Breast epithelium (tissue), 4 donors: ENCODE results near the gene CHRD. TPM values are rescaled to one million over a fixed set of nuclear protein-coding genes. Genes with fewer than 3 reads are reported as not detected.

Experiments
- DNase-seq, 2 donors: peaks; one replicate each; pipeline ENCODE4 v3.0.0-alpha.2; 2019; ENCODE audit warnings: low spot score in 2 of 2
- H3K27ac ChIP-seq, 2 donors: fragments of 200-600 bp; sonication (generic) in 1 of 2; one replicate each; pipeline ENCODE4 v1.5.1; 2016 to 2019; ENCODE audit warnings: mild to moderate bottlenecking in 1 of 2
- H3K27me3 ChIP-seq, 2 donors: fragments of 200-600 bp; sonication (generic) in 1 of 2; one replicate each; pipeline versions ENCODE4 v1.5.1 to v1.6.0; 2017 to 2019; ENCODE audit warnings: control low read depth in 1 of 2, mild to moderate bottlenecking in 1 of 2
- H3K36me3 ChIP-seq: fragments of 200-600 bp; one replicate; pipeline ENCODE4 v1.5.1; 2019
- H3K4me1 ChIP-seq, 2 donors: fragments of 200-600 bp; sonication (generic); one replicate each; pipeline ENCODE4 v1.5.1; 2016 to 2019; ENCODE audit warnings: control low read depth in 1 of 2
- H3K4me3 ChIP-seq, 3 donors: fragments of 200-600 bp; sonication (generic); 1 replicate in 2 of 3; 2 replicates in 1 of 3; pipeline ENCODE4 v1.5.1; 2016 to 2019; ENCODE audit warnings: mild to moderate bottlenecking in 3 of 3, moderate library complexity in 2 of 3
- H3K9me3 ChIP-seq, 2 donors: fragments of 200-600 bp; sonication (generic) in 1 of 2; one replicate each; pipeline ENCODE4 v1.5.1; 2016 to 2019; ENCODE audit warnings: control low read depth in 1 of 2
- POLR2A ChIP-seq: fragments of 450-650 bp; IDR thresholded peaks from one replicate; pipeline ENCODE4 v1.6.1; 2016; ENCODE audit warnings: antibody characterized with exemption, mild to moderate bottlenecking, moderate library complexity
- POLR2AphosphoS5 ChIP-seq, 3 donors: sonication (generic); formaldehyde crosslinking; IDR thresholded peaks; one replicate each; pipeline ENCODE4 v1.6.1; 2017; ENCODE audit warnings: antibody characterized with exemption in 3 of 3
- intact Hi-C: fragments of 100-400 bp; cut with DNase I; formaldehyde crosslinking; loops from one replicate; pipeline ENCODE4 v1.15.1; 2023; ENCODE audit warnings: low total_unique reads
- total RNA-seq, 3 donors: library from RNA; depleted of rRNA; stranded (reverse); fragments of >200 nt; gene quantifications; one replicate each; pipeline ENCODE4 v1.1.0, GENCODE V29; 2016
- TF ChIP-seq, protein P1 (sequence below), 3 donors: fragments of 450-650 bp; IDR thresholded peaks; one replicate each; pipeline ENCODE4 v1.5.1; 2016 to 2017; ENCODE audit warnings: antibody characterized with exemption in 3 of 3, mild to moderate bottlenecking in 3 of 3, moderate library complexity in 3 of 3

Gene CHRD
- total RNA-seq, 3 donors from 2014 or later = 9.6 to 20.3 (median 12.1) TPM

DNA sequence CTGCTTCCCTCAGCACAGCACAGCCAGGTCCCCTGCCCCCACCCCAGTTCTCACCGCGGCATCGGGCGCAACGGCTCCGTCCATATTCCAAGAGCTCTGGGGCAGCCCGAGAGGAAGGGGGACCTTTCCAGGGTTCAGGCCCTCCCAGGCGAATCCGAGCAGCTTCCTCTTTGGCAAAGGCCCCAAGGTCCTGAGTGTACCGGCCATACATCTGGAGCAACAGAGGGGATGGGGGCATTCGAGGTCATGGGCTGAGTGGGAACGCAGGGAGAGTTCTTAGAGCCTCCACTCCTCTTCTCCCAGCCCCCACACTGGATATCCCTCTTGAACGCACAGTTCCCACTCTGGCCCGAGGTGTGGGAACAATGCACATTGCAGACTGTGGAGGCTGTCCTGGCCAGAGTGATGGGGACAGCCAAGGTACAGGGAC is 20.9 kb upstream of the CHRD start:
- Histone ChIP-seq H3K27ac (no peak overlapping the region), H3K36me3 (no peaks in the 10 kb centered on the region), H3K4me3 (no peak overlapping the region), H3K27me3 (no peaks in the 10 kb centered on the region), H3K4me1 (peaks cover 0 to 10% of the 10 kb centered on the region in 2 donors), H3K9me3 (no peaks in the 10 kb centered on the region)
- TF ChIP-seq, protein P1, sequence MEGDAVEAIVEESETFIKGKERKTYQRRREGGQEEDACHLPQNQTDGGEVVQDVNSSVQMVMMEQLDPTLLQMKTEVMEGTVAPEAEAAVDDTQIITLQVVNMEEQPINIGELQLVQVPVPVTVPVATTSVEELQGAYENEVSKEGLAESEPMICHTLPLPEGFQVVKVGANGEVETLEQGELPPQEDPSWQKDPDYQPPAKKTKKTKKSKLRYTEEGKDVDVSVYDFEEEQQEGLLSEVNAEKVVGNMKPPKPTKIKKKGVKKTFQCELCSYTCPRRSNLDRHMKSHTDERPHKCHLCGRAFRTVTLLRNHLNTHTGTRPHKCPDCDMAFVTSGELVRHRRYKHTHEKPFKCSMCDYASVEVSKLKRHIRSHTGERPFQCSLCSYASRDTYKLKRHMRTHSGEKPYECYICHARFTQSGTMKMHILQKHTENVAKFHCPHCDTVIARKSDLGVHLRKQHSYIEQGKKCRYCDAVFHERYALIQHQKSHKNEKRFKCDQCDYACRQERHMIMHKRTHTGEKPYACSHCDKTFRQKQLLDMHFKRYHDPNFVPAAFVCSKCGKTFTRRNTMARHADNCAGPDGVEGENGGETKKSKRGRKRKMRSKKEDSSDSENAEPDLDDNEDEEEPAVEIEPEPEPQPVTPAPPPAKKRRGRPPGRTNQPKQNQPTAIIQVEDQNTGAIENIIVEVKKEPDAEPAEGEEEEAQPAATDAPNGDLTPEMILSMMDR (IDR thresholded peaks at IDR 0.05) = no peak
- no peak for TF ChIP-seq POLR2AphosphoS5 (IDR thresholded peaks at IDR 0.05)
- no peak for TF ChIP-seq POLR2A
- DNase-seq = no peak
- intact Hi-C loops = no loop called here

DNA sequence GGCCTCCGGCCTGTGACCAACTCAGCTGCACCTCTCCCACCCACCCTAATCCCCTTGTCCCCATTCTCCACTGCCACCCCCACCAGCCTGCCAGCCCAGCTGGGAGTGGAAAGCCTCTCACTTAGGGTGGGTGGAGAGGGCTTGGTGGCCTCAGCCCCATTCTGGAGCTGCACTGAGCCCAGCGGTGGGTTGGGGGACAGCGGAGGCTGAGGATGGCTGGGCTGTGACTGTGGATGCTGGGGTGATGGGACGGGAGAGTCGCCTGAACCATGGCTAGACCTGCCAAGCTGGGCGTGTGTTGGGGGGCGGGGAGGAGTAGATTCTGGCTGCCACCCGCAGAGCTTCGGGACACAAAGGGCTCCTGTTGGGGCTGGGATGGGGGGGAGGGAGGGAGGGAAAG is 20.2 kb upstream of the CHRD start:
- intact Hi-C loops = no loop called here
- no peak overlapping the region for H3K27ac ChIP-seq

DNA sequence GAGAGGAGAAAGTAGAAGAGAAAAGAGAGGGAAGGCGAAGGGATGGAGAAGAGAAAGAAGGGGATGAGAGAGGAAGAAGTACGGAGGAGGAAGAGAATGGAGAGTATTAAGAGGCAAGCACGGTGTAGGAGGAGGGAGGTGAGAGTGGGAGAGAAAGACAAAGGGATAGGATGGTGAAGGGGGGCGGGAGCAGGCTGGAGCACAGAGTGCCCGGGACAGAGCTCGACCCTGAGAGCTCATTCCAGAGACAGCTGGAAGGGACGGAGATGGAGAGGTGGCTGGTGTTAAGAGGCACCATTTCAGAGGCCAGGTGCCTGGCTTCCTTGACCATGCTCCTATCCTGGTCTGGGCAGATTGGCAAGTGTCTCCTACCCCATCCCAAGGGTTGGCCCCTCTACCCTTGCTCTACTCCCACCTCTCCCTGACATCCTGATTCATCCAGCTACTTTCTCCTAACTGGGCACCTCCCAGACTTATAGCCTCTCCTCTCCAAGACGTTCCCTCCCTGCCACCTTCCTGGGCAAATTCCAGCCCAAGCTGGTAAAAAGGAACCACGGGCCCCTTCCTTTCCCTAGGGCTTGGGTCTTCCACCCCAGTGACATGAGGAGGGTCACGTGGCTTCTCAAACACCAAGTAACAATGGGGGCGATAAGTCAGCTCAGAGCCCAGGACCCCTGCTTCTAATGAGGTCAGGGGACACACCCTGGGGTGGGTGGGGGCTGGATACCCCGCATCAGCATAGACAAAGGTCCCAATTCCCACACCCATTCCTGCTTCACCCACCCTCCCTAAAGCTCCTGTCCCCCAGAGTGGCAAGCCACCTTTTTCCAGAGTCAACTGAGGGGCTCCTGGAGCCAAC is 19.6 kb upstream of the CHRD start:
- DNase-seq = no peak
- Histone ChIP-seq H3K27ac (no peak overlapping the region), H3K4me1 (peaks cover 0 to 10% of the 10 kb centered on the region in 2 donors), H3K36me3 (no peaks in the 10 kb centered on the region), H3K4me3 (peak overlapping the region in 2 of 3 donors; percentile 88 to 98), H3K27me3 (no peaks in the 10 kb centered on the region), H3K9me3 (no peaks in the 10 kb centered on the region)
- TF ChIP-seq POLR2A (no peak), POLR2AphosphoS5 (IDR thresholded peaks at IDR 0.05) (no peak)
- TF ChIP-seq, protein P1 (IDR thresholded peaks at IDR 0.05) = no peak
- intact Hi-C loops = no loop called here

More for the DNA sequence above, 20.2 kb upstream of the CHRD start:
- Histone ChIP-seq H3K4me1 (peaks cover 0 to 10% of the 10 kb centered on the region in 2 donors), H3K4me3 (no peak overlapping the region), H3K9me3 (no peaks in the 10 kb centered on the region), H3K27me3 (no peaks in the 10 kb centered on the region), H3K36me3 (no peaks in the 10 kb centered on the region)
- DNase-seq = no peak
- no peak for TF ChIP-seq POLR2A
- TF ChIP-seq, protein P1 (IDR thresholded peaks at IDR 0.05) = no peak
- TF ChIP-seq POLR2AphosphoS5 (IDR thresholded peaks at IDR 0.05) = no peak

DNA sequence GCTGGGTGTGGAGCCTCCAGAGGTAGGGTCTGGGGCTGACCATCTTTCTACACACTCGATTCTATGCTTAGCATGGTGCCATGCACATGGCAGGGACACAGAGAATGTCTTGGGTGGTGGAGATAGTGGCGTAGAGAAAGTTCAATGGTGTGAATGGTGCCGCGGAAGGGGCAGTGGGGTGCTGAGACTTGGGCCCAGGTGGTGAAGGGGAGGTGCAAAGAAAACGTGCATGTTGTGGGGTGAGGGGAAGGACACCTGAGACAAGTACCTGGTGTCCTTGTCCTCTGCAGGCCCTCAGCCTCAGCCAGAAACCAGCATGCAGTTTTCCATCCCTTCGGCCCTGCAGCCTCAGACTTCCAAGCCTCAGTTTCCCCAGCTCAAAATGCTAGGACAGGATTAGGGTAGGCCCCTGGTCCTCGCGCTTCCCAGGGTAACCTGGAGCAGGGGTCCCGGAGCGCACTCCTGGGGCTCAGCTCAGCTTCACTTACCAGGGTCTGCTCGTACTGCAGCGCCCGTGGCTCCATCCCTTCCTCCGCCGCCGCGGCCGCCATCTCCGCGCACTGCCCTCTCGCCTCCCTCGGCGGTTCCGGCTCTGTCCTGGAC is 18.8 kb upstream of the CHRD start:
- DNase-seq = no peak
- Histone ChIP-seq H3K4me1 (peaks cover 0 to 10% of the 10 kb centered on the region in 2 donors), H3K9me3 (no peaks in the 10 kb centered on the region), H3K4me3 (peak overlapping the region; percentile 70 to 98 (median 88)), H3K27ac (peak overlapping the region; percentile 99 to 100), H3K27me3 (no peaks in the 10 kb centered on the region), H3K36me3 (no peaks in the 10 kb centered on the region)
- no peak for TF ChIP-seq POLR2AphosphoS5 (IDR thresholded peaks at IDR 0.05)
- TF ChIP-seq, protein P1 (IDR thresholded peaks at IDR 0.05) = no peak
- no peak for TF ChIP-seq POLR2A
- intact Hi-C loops = loop anchor here (1.0 kb wide), 1 partner anchor 23 kb away; no protein-coding TSS in a partner anchor

DNA sequence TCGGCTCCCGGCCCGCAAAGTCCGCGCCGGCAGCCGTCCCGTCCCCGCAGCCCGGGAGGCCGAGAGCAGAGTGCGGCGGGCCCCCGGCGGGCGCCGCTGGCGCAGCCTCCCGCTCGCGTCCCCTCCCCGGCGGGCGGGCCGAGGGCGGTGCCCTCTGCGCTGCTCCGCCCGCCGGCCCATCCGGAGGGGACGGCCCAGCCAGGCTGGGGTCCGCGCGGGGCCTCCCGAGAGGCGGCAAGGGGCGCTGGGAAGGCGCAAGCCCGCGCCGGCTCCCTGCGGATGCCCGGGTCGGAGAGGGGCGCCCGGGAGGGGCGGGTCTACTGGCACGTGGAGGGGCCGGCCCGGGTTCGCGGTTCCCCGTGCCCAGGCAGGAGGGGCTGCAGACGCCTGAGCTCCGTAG is 18.3 kb upstream of the CHRD start, which contains the start of the genes CLCN2 and POLR2H:
TSS of gene CLCN2 (minus strand) at position 74 of the 400 bp plus-strand sequence. CDS start 126 bp downstream, outside the sequence.
TSS of gene POLR2H (plus strand) at position 179 of the 400 bp plus-strand sequence. CDS start 1,783 bp downstream, outside the sequence.
- peak in 2 of 3 donors; percentile 29 to 31 for TF ChIP-seq POLR2AphosphoS5 (IDR thresholded peaks at IDR 0.05)
- peak; percentile 5 for TF ChIP-seq POLR2A
- TF ChIP-seq, protein P1 (IDR thresholded peaks at IDR 0.05) = no peak
- no peaks in the 10 kb centered on the region for H3K27me3 ChIP-seq
- no peaks in the 10 kb centered on the region for H3K36me3 ChIP-seq
- intact Hi-C loops = loop anchor here (1.0 kb wide), 1 partner anchor 23 kb away; no protein-coding TSS in a partner anchor
- H3K27ac ChIP-seq = peak within 1 kb of the TSS; percentile 99 to 100
- no peaks in the 10 kb centered on the region for H3K9me3 ChIP-seq
- DNase-seq = no peak
- H3K4me3 ChIP-seq = peak within 1 kb of the TSS; percentile 70 to 98 (median 88)
- H3K4me1 ChIP-seq = peaks cover 0 to 10% of the 10 kb centered on the region in 2 donors
